ENCODE data around the gene NCKIPSD.

Gene NCKIPSD

GRCh38 chr3:48678056-48678455, 7.7 kb downstream of the NCKIPSD start:
- no peak for DNase-seq
- Mint-ChIP-seq H3K4me3 (no peak overlapping the region), H3K9me3 (no peaks in the 10 kb centered on the region), H3K4me1 (no peaks in the 10 kb centered on the region), H3K36me3 (ENCODE audit: low read depth) (peaks cover 44% of the 10 kb centered on the region), H3K27ac (no peak overlapping the region), H3K27me3 (ENCODE audit: low read depth, poor library complexity) (no peaks in the 10 kb centered on the region)
- no peak for TF ChIP-seq CTCF (IDR thresholded peaks at IDR 0.05)

- Mint-ChIP-seq H3K27ac (peak overlapping the region; percentile 40), H3K4me3 (no peak overlapping the region), H3K27me3 (ENCODE audit: low read depth, poor library complexity) (no peaks in the 10 kb centered on the region), H3K9me3 (no peaks in the 10 kb centered on the region), H3K4me1 (no peaks in the 10 kb centered on the region), H3K36me3 (ENCODE audit: low read depth) (peaks cover 40% of the 10 kb centered on the region)
- DNase-seq: no peak
- TF ChIP-seq CTCF (IDR thresholded peaks at IDR 0.05): no peak
These were observed 11.2 kb downstream of the NCKIPSD start for GRCh38 chr3:48674505-48674904.

- Mint-ChIP-seq H3K27me3 (ENCODE audit: low read depth, poor library complexity) (no peaks in the 10 kb centered on the region), H3K36me3 (ENCODE audit: low read depth) (peaks cover 40% of the 10 kb centered on the region), H3K27ac (no peak overlapping the region), H3K4me1 (no peaks in the 10 kb centered on the region), H3K4me3 (no peak overlapping the region), H3K9me3 (no peaks in the 10 kb centered on the region)
- TF ChIP-seq CTCF (IDR thresholded peaks at IDR 0.05): no peak
- no peak for DNase-seq
These were observed 13.2 kb downstream of the NCKIPSD start for GRCh38 chr3:48672522-48672921.

GRCh38 chr3:48664929-48665328, 20.8 kb downstream of the NCKIPSD start:
- Mint-ChIP-seq H3K27ac (no peak overlapping the region), H3K27me3 (ENCODE audit: low read depth, poor library complexity) (no peaks in the 10 kb centered on the region), H3K9me3 (no peaks in the 10 kb centered on the region), H3K36me3 (ENCODE audit: low read depth) (peaks cover 31% of the 10 kb centered on the region), H3K4me1 (peaks cover 18% of the 10 kb centered on the region), H3K4me3 (no peak overlapping the region)
- no peak for DNase-seq
- TF ChIP-seq CTCF (IDR thresholded peaks at IDR 0.05): no peak

GRCh38 chr3:48664313-48664644, 21.4 kb downstream of the NCKIPSD start:
- Mint-ChIP-seq H3K36me3 (ENCODE audit: low read depth) (peaks cover 31% of the 10 kb centered on the region), H3K27ac (peak overlapping the region; percentile 94), H3K27me3 (ENCODE audit: low read depth, poor library complexity) (no peaks in the 10 kb centered on the region), H3K9me3 (no peaks in the 10 kb centered on the region), H3K4me1 (peaks cover 18% of the 10 kb centered on the region), H3K4me3 (peak overlapping the region; percentile 98)
- no peak for DNase-seq
- no peak for TF ChIP-seq CTCF (IDR thresholded peaks at IDR 0.05)

- peaks cover 36% of the 10 kb centered on the region for H3K36me3 Mint-ChIP-seq (ENCODE audit: low read depth)
- H3K27me3 Mint-ChIP-seq (ENCODE audit: low read depth, poor library complexity): no peaks in the 10 kb centered on the region
- peak overlapping the region; percentile 100 for H3K27ac Mint-ChIP-seq
- peak overlapping the region; percentile 98 for H3K4me3 Mint-ChIP-seq
- peak; percentile 98 for DNase-seq
- peaks cover 3% of the 10 kb centered on the region for H3K9me3 Mint-ChIP-seq
- TF ChIP-seq CTCF (IDR thresholded peaks at IDR 0.05): peak; percentile 83
- peaks cover 18% of the 10 kb centered on the region for H3K4me1 Mint-ChIP-seq
These were observed 22.0 kb downstream of the NCKIPSD start for GRCh38 chr3:48663489-48664312.

Measured in nephron progenitor cell (in vitro differentiated cells).